Neural cell (in vitro differentiated cells): Measurements from ENCODE around the gene BTBD9. TPM values are rescaled to one million over a fixed set of nuclear protein-coding genes. Genes with fewer than 3 reads are reported as not detected.

Experiments used
- H2AFZ ChIP-seq: fragments of 200-600, 300-800 bp; sonication (generic), shearing (Covaris generic); 2 replicates; pipeline ENCODE4 v1.6.0; 2014; ENCODE audit warnings: low read depth, mild to moderate bottlenecking, antibody characterized with exemption, low read length, moderate library complexity
- H3F3A ChIP-seq: fragments of 200-600 bp; shearing (Covaris generic); 2 replicates; pipeline ENCODE4 v1.6.1; 2016; ENCODE audit warnings: mild to moderate bottlenecking, moderate library complexity, mixed read lengths, antibody characterized with exemption, low read length; ENCODE audit not compliant: insufficient read depth, poor library complexity, severe bottlenecking
- H3K27ac ChIP-seq: fragments of 200-600, 300-800 bp; sonication (generic), shearing (Covaris generic); 2 replicates; pipeline ENCODE4 v1.5.1; 2014; ENCODE audit warnings: mild to moderate bottlenecking, low read length, moderate library complexity
- H3K27me3 ChIP-seq: fragments of 300-800, 200-600 bp; sonication (generic), shearing (Covaris generic); 2 replicates; pipeline ENCODE4 v1.6.0; 2014; ENCODE audit warnings: mild to moderate bottlenecking, low read depth, low read length, moderate library complexity; ENCODE audit not compliant: insufficient read depth
- H3K36me3 ChIP-seq: fragments of 300-800, 200-600 bp; sonication (generic), shearing (Covaris generic); 2 replicates; pipeline ENCODE4 v1.5.1; 2014; ENCODE audit warnings: mild to moderate bottlenecking, antibody characterized with exemption, low read length, moderate library complexity; ENCODE audit not compliant: insufficient read depth
- H3K4me2 ChIP-seq: fragments of 300-800, 200-600 bp; sonication (generic), shearing (Covaris generic); 2 replicates; pipeline ENCODE4 v1.6.0; 2014; ENCODE audit warnings: mild to moderate bottlenecking, low read length
- H3K4me3 ChIP-seq: fragments of 300-800, 200-600 bp; sonication (generic), shearing (Covaris generic); 2 replicates; pipeline ENCODE4 v1.5.1; 2014; ENCODE audit warnings: mild to moderate bottlenecking, low read length, moderate library complexity
- H3K79me2 ChIP-seq: fragments of 200-600 bp; shearing (Covaris generic); replicated peaks from 2 replicates; pipeline ENCODE4 v1.6.0; 2014; ENCODE audit warnings: mild to moderate bottlenecking, low read length, moderate library complexity; ENCODE audit not compliant: insufficient read depth
- H3K9ac ChIP-seq: fragments of 300-800, 200-600 bp; sonication (generic), shearing (Covaris generic); 2 replicates; pipeline ENCODE4 v1.6.1; 2016; ENCODE audit warnings: mild to moderate bottlenecking, low read length, mixed read lengths
- H3K9me2 ChIP-seq: fragments of 200-600 bp; shearing (Covaris generic); 2 replicates; pipeline ENCODE4 v1.6.1; 2016; ENCODE audit warnings: mild to moderate bottlenecking, low read length, mixed read lengths; ENCODE audit not compliant: insufficient read depth
- H3K9me3 ChIP-seq: fragments of 200-600, 300-800 bp; sonication (generic), shearing (Covaris generic); 2 replicates; pipeline ENCODE4 v1.6.1; 2016; ENCODE audit warnings: mild to moderate bottlenecking, mixed run types, low read length, moderate library complexity, mixed read lengths
- H4K20me1 ChIP-seq: fragments of 200-600 bp; shearing (Covaris generic); 2 replicates; pipeline ENCODE4 v1.6.1; 2016; ENCODE audit warnings: mild to moderate bottlenecking, mixed run types; ENCODE audit not compliant: insufficient read depth
- EP300 ChIP-seq: fragments of 450-650 bp; conservative IDR thresholded peaks from 2 replicates; pipeline ENCODE4 v1.6.1; 2014; ENCODE audit warnings: antibody characterized with exemption, mild to moderate bottlenecking, moderate library complexity; ENCODE audit not compliant: poor library complexity, severe bottlenecking
- EZH2 ChIP-seq: fragments of 200-600, 300-800 bp; shearing (Covaris generic), sonication (generic); IDR thresholded peaks from 2 replicates; pipeline ENCODE4 v1.6.1; 2014; ENCODE audit warnings: antibody characterized with exemption, low read length, borderline replicate concordance, mild to moderate bottlenecking; ENCODE audit not compliant: insufficient read depth, poor library complexity, severe bottlenecking
- MXI1 ChIP-seq: fragments of 450-650 bp; conservative IDR thresholded peaks from 2 replicates; pipeline ENCODE4 v1.6.1; 2014; ENCODE audit warnings: antibody characterized with exemption, mild to moderate bottlenecking; ENCODE audit not compliant: poor library complexity, severe bottlenecking
- POLR2AphosphoS5 ChIP-seq: IDR thresholded peaks from 2 replicates; pipeline ENCODE4 v1.6.1; 2012
- RAD21 ChIP-seq: fragments of 450-650 bp; conservative IDR thresholded peaks from 2 replicates; pipeline ENCODE4 v1.6.1; 2014; ENCODE audit warnings: antibody characterized with exemption, mild to moderate bottlenecking, moderate library complexity
- SMC3 ChIP-seq: fragments of 450-650 bp; conservative IDR thresholded peaks from 2 replicates; pipeline ENCODE4 v1.6.1; 2014; ENCODE audit warnings: antibody characterized with exemption, mild to moderate bottlenecking, moderate library complexity; ENCODE audit not compliant: poor library complexity
- TAF1 ChIP-seq: IDR thresholded peaks from 2 replicates; pipeline ENCODE4 v1.6.1; 2012; ENCODE audit warnings: low read depth
- polyA plus RNA-seq: library from polyadenylated mRNA; depleted of rRNA; stranded (reverse); fragments of >200 nt; gene quantifications from 2 replicates; pipeline ENCODE4 v1.2.3, GENCODE V29; 2014
- TF ChIP-seq, protein P1 (sequence below): fragments of 450-650 bp; IDR thresholded peaks from 2 replicates; pipeline ENCODE4 v1.5.1; 2014; ENCODE audit warnings: antibody characterized with exemption, mild to moderate bottlenecking, moderate library complexity; ENCODE audit not compliant: poor library complexity, severe bottlenecking
- TF ChIP-seq, protein P2 (sequence below): IDR thresholded peaks from 2 replicates; pipeline ENCODE4 v1.6.1; 2012; ENCODE audit warnings: borderline replicate concordance

BTBD9 gene
- polyA plus RNA-seq, 1 donor from 2014 or later = 6.2 TPM

DNA sequence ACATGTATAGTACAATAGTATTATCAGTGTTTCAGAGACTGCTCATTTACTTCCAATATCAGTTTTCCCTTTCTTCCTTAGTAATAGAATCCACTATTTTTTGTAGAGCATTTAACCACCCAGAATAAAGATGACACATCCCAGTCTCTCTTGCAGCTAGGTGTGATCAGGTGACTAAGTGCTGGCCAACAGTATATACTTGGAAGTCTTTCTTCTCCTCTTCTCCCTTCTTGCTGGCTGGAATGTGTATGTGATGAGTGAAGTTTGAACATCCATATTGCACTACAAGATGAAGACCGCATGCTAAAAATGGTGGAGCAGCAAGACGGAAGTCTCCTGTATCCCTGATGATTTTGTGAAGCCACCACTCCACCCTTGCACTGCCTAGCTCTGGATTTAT is 14.5 kb upstream of the BTBD9 start:
- TF ChIP-seq EP300 (no peak), SMC3 (no peak), RAD21 (no peak), MXI1 (no peak), EZH2 (no peak), TAF1 (no peak)
- TF ChIP-seq, protein P1, sequence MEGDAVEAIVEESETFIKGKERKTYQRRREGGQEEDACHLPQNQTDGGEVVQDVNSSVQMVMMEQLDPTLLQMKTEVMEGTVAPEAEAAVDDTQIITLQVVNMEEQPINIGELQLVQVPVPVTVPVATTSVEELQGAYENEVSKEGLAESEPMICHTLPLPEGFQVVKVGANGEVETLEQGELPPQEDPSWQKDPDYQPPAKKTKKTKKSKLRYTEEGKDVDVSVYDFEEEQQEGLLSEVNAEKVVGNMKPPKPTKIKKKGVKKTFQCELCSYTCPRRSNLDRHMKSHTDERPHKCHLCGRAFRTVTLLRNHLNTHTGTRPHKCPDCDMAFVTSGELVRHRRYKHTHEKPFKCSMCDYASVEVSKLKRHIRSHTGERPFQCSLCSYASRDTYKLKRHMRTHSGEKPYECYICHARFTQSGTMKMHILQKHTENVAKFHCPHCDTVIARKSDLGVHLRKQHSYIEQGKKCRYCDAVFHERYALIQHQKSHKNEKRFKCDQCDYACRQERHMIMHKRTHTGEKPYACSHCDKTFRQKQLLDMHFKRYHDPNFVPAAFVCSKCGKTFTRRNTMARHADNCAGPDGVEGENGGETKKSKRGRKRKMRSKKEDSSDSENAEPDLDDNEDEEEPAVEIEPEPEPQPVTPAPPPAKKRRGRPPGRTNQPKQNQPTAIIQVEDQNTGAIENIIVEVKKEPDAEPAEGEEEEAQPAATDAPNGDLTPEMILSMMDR = no peak

DNA sequence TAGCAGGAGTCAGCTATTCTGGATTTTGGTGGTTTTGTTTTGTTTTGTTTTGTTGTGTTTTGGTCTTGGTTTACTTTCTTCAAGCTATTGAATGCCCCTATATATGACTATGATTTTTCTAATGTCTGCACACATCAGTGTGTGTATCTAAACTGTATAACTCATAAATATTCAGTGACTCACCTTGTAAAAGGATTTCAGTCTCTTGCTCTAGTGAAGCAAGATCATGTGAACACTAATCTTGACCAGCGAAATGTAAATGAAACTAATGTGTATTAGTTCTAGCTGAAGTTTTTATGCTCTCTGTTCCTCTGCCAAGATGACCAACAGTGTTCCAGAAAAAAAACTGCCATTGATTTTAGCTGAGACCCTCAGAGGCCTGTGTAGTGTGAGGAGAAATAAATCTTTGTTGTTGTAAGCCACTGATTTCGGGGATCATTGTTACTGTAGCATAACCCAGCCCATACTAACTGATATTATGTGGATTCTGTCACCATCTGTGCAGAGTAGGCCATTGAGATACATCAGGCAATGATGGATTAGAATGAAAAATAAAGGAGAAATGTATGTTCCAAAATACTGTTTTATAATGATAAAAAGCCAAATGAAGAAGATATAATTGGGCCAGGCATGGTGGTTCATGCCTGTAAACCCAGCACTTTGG is 11.5 kb upstream of the BTBD9 start:
- no peak overlapping the region for H3K4me3 ChIP-seq
- no peaks in the 10 kb centered on the region for H3K79me2 ChIP-seq
- no peaks in the 10 kb centered on the region for H3F3A ChIP-seq
- TF ChIP-seq POLR2AphosphoS5 (no peak), EZH2 (no peak), TAF1 (no peak), MXI1 (no peak), SMC3 (no peak), RAD21 (no peak), EP300 (no peak)
- TF ChIP-seq, protein P1 = no peak
- TF ChIP-seq, protein P2, sequence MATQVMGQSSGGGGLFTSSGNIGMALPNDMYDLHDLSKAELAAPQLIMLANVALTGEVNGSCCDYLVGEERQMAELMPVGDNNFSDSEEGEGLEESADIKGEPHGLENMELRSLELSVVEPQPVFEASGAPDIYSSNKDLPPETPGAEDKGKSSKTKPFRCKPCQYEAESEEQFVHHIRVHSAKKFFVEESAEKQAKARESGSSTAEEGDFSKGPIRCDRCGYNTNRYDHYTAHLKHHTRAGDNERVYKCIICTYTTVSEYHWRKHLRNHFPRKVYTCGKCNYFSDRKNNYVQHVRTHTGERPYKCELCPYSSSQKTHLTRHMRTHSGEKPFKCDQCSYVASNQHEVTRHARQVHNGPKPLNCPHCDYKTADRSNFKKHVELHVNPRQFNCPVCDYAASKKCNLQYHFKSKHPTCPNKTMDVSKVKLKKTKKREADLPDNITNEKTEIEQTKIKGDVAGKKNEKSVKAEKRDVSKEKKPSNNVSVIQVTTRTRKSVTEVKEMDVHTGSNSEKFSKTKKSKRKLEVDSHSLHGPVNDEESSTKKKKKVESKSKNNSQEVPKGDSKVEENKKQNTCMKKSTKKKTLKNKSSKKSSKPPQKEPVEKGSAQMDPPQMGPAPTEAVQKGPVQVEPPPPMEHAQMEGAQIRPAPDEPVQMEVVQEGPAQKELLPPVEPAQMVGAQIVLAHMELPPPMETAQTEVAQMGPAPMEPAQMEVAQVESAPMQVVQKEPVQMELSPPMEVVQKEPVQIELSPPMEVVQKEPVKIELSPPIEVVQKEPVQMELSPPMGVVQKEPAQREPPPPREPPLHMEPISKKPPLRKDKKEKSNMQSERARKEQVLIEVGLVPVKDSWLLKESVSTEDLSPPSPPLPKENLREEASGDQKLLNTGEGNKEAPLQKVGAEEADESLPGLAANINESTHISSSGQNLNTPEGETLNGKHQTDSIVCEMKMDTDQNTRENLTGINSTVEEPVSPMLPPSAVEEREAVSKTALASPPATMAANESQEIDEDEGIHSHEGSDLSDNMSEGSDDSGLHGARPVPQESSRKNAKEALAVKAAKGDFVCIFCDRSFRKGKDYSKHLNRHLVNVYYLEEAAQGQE = no peak
- H3K9me2 ChIP-seq = no peaks in the 10 kb centered on the region
- no peaks in the 10 kb centered on the region for H3K9me3 ChIP-seq
- H3K4me2 ChIP-seq = no peak overlapping the region
- H3K27me3 ChIP-seq = no peaks in the 10 kb centered on the region
- H2AFZ ChIP-seq = no peak overlapping the region
- no peak overlapping the region for H3K27ac ChIP-seq
- H3K9ac ChIP-seq = no peak overlapping the region
- no peaks in the 10 kb centered on the region for H3K36me3 ChIP-seq
- H4K20me1 ChIP-seq = no peaks in the 10 kb centered on the region

More for the DNA sequence above, 14.5 kb upstream of the BTBD9 start:
- H3K9me2 ChIP-seq = no peaks in the 10 kb centered on the region
- no peak overlapping the region for H2AFZ ChIP-seq
- no peak overlapping the region for H3K4me3 ChIP-seq
- no peaks in the 10 kb centered on the region for H4K20me1 ChIP-seq
- no peaks in the 10 kb centered on the region for H3F3A ChIP-seq
- no peak overlapping the region for H3K9ac ChIP-seq
- no peaks in the 10 kb centered on the region for H3K36me3 ChIP-seq
- H3K4me2 ChIP-seq = no peak overlapping the region
- no peaks in the 10 kb centered on the region for H3K79me2 ChIP-seq
- no peaks in the 10 kb centered on the region for H3K27me3 ChIP-seq
- H3K27ac ChIP-seq = no peak overlapping the region
- no peaks in the 10 kb centered on the region for H3K9me3 ChIP-seq
